ENCODE results near the gene KIAA0232.
A peak's percentile ranks its signal among the peaks of the same experiment; 100 is the strongest.
"Not testable (repeated sequence)": the region's sequence is repeated elsewhere in the genome, so short reads cannot be mapped to it uniquely, and the experiment has no call there.

KIAA0232 gene

GRCh38 chr4:6754481-6755087 is 27.9 kb upstream of the KIAA0232 start:
- no peak for DNase-seq

- no peak for DNase-seq
Measured at GRCh38 chr4:6755088-6755753, 27.3 kb upstream of the KIAA0232 start.

- not testable (repeated sequence) for DNase-seq
Measured at GRCh38 chr4:6756345-6756744, 26.2 kb upstream of the KIAA0232 start.

- no peak for DNase-seq
Measured at GRCh38 chr4:6758728-6759127, 23.8 kb upstream of the KIAA0232 start.

GRCh38 chr4:6760865-6761264 is 21.7 kb upstream of the KIAA0232 start:
- DNase-seq, result no peak

GRCh38 chr4:6761649-6762615 is 20.6 kb upstream of the KIAA0232 start:
- DNase-seq, result no peak

GRCh38 chr4:6763330-6763851 is 19.1 kb upstream of the KIAA0232 start:
- peak; percentile 59 for DNase-seq

GRCh38 chr4:6764976-6765620 is 17.4 kb upstream of the KIAA0232 start:
- DNase-seq, result no peak

GRCh38 chr4:6765703-6766102 is 16.8 kb upstream of the KIAA0232 start:
- no peak for DNase-seq

- no peak for DNase-seq
Measured at GRCh38 chr4:6767386-6767747, 15.2 kb upstream of the KIAA0232 start.

- DNase-seq, result no peak
Measured at GRCh38 chr4:6767748-6768538, 14.6 kb upstream of the KIAA0232 start.

- no peak for DNase-seq
Measured at GRCh38 chr4:6768539-6768905, 14.0 kb upstream of the KIAA0232 start.

- DNase-seq, result no peak
Measured at GRCh38 chr4:6769233-6769988, 13.1 kb upstream of the KIAA0232 start.

GRCh38 chr4:6769989-6770420 is 12.5 kb upstream of the KIAA0232 start:
- DNase-seq, result no peak

- DNase-seq, result no peak
Measured at GRCh38 chr4:6770581-6771228, 11.8 kb upstream of the KIAA0232 start.

- no peak for DNase-seq
Measured at GRCh38 chr4:6771229-6771671, 11.3 kb upstream of the KIAA0232 start.

- no peak for DNase-seq
Measured at GRCh38 chr4:6772223-6772928, 10.2 kb upstream of the KIAA0232 start.

GRCh38 chr4:6773106-6773505 is 9.4 kb upstream of the KIAA0232 start:
- no peak for DNase-seq

- DNase-seq, result no peak
Measured at GRCh38 chr4:6773616-6774540, 8.6 kb upstream of the KIAA0232 start.
